Right lobe of liver (tissue), 4 donors: Measurements from ENCODE around the gene ABCC3.

Experiments
- POLR2A ChIP-seq: fragments of 450-650 bp; IDR thresholded peaks from one replicate; pipeline ENCODE4 v1.6.1; 2017; ENCODE audit warnings: antibody characterized with exemption, mild to moderate bottlenecking
- TF ChIP-seq, protein P1 (sequence below), 4 donors: fragments of 200-600 bp in 3 of 4; fragments of 450-650 bp in 1 of 4; IDR thresholded peaks; one replicate each; pipeline versions ENCODE4 v1.5.1 to v1.8.0; 2016 to 2022; ENCODE audit warnings: antibody characterized with exemption in 4 of 4, mild to moderate bottlenecking in 2 of 4
- donor health status: DM: no; HTN: no; CAD: no.
- donor health status: DM: no; HTN: no; CAD: no.
- donor health status: DM: no; HTN: yes; CAD: no.

DNA sequence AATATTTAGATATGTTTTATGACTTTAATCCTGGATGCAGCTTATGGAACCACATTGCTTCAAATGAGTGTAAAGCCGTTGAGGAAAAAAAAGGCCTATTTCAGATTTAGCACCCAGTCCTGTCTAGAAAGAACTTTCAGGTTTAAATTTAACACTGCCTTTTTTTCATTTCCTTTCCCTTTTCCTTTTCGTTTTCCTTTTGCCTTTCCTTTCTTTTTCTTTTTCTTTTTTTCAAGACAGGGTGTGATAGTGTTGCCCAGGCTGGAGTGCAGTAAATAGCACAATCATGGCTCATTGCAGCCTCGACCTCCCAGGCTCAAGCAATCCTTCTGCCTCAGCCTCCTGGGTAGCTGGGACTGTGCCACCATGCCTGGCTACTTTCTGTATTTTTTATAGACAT lies 100.6 kb downstream of the ABCC3 start:
- TF ChIP-seq, protein P1, sequence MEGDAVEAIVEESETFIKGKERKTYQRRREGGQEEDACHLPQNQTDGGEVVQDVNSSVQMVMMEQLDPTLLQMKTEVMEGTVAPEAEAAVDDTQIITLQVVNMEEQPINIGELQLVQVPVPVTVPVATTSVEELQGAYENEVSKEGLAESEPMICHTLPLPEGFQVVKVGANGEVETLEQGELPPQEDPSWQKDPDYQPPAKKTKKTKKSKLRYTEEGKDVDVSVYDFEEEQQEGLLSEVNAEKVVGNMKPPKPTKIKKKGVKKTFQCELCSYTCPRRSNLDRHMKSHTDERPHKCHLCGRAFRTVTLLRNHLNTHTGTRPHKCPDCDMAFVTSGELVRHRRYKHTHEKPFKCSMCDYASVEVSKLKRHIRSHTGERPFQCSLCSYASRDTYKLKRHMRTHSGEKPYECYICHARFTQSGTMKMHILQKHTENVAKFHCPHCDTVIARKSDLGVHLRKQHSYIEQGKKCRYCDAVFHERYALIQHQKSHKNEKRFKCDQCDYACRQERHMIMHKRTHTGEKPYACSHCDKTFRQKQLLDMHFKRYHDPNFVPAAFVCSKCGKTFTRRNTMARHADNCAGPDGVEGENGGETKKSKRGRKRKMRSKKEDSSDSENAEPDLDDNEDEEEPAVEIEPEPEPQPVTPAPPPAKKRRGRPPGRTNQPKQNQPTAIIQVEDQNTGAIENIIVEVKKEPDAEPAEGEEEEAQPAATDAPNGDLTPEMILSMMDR (IDR thresholded peaks at IDR 0.05) = no peak
- no peak for TF ChIP-seq POLR2A
